HG02938 (cell line): Measurements from ENCODE around the gene VCPKMT.

Source experiments
- ATAC-seq: cut with Tn5 transposase; IDR thresholded peaks from one replicate; pipeline ENCODE4 v1.9.1; 2021; ENCODE audit warnings: mild to moderate bottlenecking, moderate library complexity; ENCODE audit not compliant: unreplicated experiment

Gene VCPKMT

GRCh38 chr14:50068496-50068895, 47.9 kb downstream of the VCPKMT start:
- ATAC-seq, result no peak

- ATAC-seq, result no peak
These were observed 48.5 kb downstream of the VCPKMT start for GRCh38 chr14:50067723-50068495.

DNA sequence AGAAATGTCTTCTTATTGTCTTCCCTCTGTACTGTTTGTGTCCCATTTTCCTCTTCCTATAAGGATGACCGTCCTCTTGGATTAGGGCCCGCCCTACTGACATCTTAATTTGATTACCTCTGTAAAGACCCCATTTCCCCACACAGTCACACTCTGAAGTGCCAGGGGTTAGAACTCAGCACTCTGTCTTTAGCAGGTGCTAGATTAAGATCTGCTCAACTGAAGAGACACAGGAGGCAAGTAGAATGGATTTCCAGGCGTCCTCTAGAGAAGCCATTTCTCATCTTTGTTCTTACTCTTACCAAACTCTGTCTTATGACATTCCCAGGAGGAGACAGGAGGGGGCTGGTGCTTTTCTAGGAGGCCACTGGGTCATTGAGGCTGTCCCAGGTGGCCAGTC, 50.8 kb downstream of the VCPKMT start:
- ATAC-seq, result no peak

GRCh38 chr14:50064993-50065392, 51.4 kb downstream of the VCPKMT start:
- ATAC-seq, result peak; percentile 68

DNA sequence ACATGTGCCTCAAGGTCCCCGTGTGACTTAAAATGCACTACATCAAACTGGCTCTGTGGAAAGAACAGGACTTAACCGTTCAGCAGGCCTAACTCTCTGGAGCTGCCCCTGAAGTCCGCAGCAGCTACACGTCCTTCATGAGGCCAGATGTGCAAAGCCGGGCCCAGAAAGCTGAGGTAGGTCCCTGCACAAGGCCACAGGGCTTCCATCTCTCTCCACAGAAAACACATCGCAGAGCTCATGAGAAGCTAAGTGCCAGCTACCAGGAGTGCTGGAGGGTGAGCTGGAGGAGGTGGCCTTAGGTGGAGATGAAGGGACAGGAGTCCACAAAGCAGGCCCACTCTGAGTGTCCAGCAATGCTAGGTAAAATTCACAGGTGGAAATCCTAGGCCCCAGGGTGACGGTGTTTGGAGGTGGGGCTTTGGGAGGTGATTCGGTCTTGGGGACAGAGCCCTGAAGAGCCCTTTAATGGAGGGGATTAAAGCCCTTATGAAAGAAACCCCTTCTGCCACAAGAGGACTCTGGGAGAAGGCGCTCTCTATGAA, 52.4 kb downstream of the VCPKMT start:
- no peak for ATAC-seq

DNA sequence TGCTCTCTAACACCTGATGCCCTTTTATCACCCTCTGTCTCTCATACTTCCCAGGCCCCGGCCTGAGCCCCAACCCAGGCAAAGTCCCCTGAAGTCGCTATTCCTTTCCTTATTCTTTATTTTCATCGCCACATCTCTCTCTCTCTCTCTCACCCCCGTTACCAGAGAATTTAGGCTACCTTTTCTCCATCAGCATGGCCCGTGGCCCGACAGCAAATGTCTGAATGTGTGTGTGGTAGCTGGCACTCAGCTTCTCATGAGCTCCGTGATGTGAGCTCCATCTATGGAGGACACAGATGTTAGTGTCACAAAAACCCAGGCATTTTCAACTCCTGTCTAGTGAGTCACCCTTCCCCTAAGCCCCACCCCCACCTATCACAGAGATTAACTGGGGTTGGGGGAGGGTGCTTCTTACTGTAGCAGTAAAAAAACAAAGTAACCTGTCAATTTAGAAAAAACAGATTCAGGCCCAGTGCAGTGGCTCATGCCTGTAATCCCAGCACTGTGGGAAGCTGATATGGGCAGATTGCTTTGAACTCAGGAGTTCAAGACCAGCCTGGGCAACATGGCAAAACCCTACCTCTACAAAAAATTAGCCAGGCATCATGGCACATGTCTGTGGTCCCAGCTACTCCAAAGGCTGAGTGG, 53.8 kb downstream of the VCPKMT start:
- ATAC-seq, result no peak

GRCh38 chr14:50061664-50062437, 54.5 kb downstream of the VCPKMT start:
- ATAC-seq, result peak; percentile 49

- ATAC-seq, result no peak
These were observed 55.3 kb downstream of the VCPKMT start for GRCh38 chr14:50060871-50061663.

DNA sequence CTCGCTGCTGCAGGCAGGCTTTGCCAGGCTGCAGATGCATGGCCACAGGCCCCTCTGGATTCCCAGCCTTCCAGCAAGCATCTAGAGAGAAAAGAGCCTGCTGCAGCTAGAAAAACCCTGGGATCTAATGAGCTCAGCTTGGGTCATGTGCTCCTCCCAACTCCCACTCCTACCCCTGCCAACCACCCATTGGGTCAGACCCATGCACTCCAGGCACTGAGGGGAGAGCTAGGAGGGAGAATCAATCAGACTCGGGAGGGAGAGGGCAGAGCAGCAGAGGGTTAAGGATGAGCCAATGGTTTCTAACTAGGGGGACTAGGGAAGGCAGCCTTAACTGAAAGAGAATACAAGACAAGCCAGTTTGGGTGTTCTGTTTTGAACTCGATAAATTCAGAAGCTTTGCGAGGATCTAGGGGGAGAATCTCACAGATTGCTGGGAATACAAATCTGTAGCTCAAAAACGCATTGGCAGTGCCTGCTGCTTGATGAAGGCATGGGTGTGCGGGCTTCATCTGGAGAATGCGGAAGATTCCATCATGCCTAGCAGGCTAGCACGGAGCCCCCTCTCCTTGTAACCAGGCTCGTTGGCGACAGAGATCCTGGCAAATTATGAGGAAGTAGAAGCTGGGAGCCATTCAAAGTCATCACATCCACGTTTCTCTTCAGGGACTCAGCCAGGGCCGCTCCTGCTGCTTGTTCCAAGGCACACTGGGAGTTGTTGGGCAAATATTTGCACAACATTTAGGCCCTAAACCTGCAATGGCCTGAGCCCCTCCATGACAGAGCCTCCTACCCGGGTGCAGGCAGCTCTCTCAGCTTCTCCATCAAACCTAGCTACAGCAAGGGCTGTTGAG, 56.4 kb downstream of the VCPKMT start:
- no peak for ATAC-seq
